Measurements from ENCODE around the gene EYS.
"Not testable (repeated sequence)": the region's sequence is repeated elsewhere in the genome, so short reads cannot be mapped to it uniquely, and the experiment has no call there.

The EYS gene

GRCh38 chr6:65098349-65098748 lies 608.7 kb downstream of the EYS start:
- DNase-seq (ENCODE audit: insufficient read length, low spot score) (no peak), FAIRE-seq (no peak)
- TF ChIP-seq POLR2A (IDR thresholded peaks at IDR 0.05; ENCODE audit: low read depth, low read length) = no peak

- no peak for FAIRE-seq
- no peak for TF ChIP-seq POLR2A (IDR thresholded peaks at IDR 0.05; ENCODE audit: low read depth, low read length)
- no peak for DNase-seq (ENCODE audit: insufficient read length, low spot score)
Observed at GRCh38 chr6:65091561-65091960, 615.5 kb downstream of the EYS start.

- FAIRE-seq = no peak
- DNase-seq (ENCODE audit: insufficient read length, low spot score) = no peak
- TF ChIP-seq POLR2A (IDR thresholded peaks at IDR 0.05; ENCODE audit: low read depth, low read length) = no peak
Observed at GRCh38 chr6:65088575-65088974, 618.5 kb downstream of the EYS start.

GRCh38 chr6:65081756-65082155 lies 625.3 kb downstream of the EYS start:
- no peak for DNase-seq (ENCODE audit: insufficient read length, low spot score)
- no peak for TF ChIP-seq POLR2A (IDR thresholded peaks at IDR 0.05; ENCODE audit: low read depth, low read length)
- FAIRE-seq = no peak

- no peak for FAIRE-seq
- DNase-seq (ENCODE audit: insufficient read length, low spot score) = no peak
- no peak for TF ChIP-seq POLR2A (IDR thresholded peaks at IDR 0.05; ENCODE audit: low read depth, low read length)
Observed at GRCh38 chr6:65075705-65076230, 631.3 kb downstream of the EYS start.

- FAIRE-seq = no peak
- DNase-seq (ENCODE audit: insufficient read length, low spot score) = no peak
- no peak for TF ChIP-seq POLR2A (IDR thresholded peaks at IDR 0.05; ENCODE audit: low read depth, low read length)
Observed at GRCh38 chr6:65072500-65072899, 634.5 kb downstream of the EYS start.

- no peak for TF ChIP-seq POLR2A (IDR thresholded peaks at IDR 0.05; ENCODE audit: low read depth, low read length)
- DNase-seq (ENCODE audit: insufficient read length, low spot score) = no peak
- FAIRE-seq = no peak
Observed at GRCh38 chr6:65071480-65071879, 635.5 kb downstream of the EYS start.

- TF ChIP-seq POLR2A (IDR thresholded peaks at IDR 0.05; ENCODE audit: low read depth, low read length) = no peak
- FAIRE-seq (no peak), DNase-seq (ENCODE audit: insufficient read length, low spot score) (no peak)
Observed at GRCh38 chr6:65064844-65065243, 642.2 kb downstream of the EYS start.

- TF ChIP-seq POLR2A (IDR thresholded peaks at IDR 0.05; ENCODE audit: low read depth, low read length) = no peak
Observed at GRCh38 chr6:65059568-65059967, 647.5 kb downstream of the EYS start.

GRCh38 chr6:65055545-65055944 lies 651.5 kb downstream of the EYS start:
- FAIRE-seq (no peak), DNase-seq (ENCODE audit: insufficient read length, low spot score) (no peak)
- TF ChIP-seq POLR2A (IDR thresholded peaks at IDR 0.05; ENCODE audit: low read depth, low read length) = no peak

More at GRCh38 chr6:65059568-65059967, 647.5 kb downstream of the EYS start:
- DNase-seq (ENCODE audit: insufficient read length, low spot score) = no peak
- no peak for FAIRE-seq

- DNase-seq (ENCODE audit: insufficient read length, low spot score) (no peak), FAIRE-seq (no peak)
- no peak for TF ChIP-seq POLR2A (IDR thresholded peaks at IDR 0.05; ENCODE audit: low read depth, low read length)
Observed at GRCh38 chr6:65052626-65053025, 654.4 kb downstream of the EYS start.

- no peak for FAIRE-seq
- DNase-seq (ENCODE audit: insufficient read length, low spot score) = no peak
- TF ChIP-seq POLR2A (IDR thresholded peaks at IDR 0.05; ENCODE audit: low read depth, low read length) = no peak
Observed at GRCh38 chr6:65045801-65046200, 661.2 kb downstream of the EYS start.

- TF ChIP-seq POLR2A (IDR thresholded peaks at IDR 0.05; ENCODE audit: low read depth, low read length) = no peak
- DNase-seq (ENCODE audit: insufficient read length, low spot score) = no peak
- FAIRE-seq = no peak
Observed at GRCh38 chr6:65014006-65014405, 693.0 kb downstream of the EYS start.

GRCh38 chr6:65006788-65007187 lies 700.2 kb downstream of the EYS start:
- FAIRE-seq = no peak
- TF ChIP-seq POLR2A (IDR thresholded peaks at IDR 0.05; ENCODE audit: low read depth, low read length) = no peak
- DNase-seq (ENCODE audit: insufficient read length, low spot score) = no peak

- FAIRE-seq (no peak), DNase-seq (ENCODE audit: insufficient read length, low spot score) (no peak)
- no peak for TF ChIP-seq POLR2A (IDR thresholded peaks at IDR 0.05; ENCODE audit: low read depth, low read length)
Observed at GRCh38 chr6:65004283-65004682, 702.7 kb downstream of the EYS start.

- DNase-seq (ENCODE audit: insufficient read length, low spot score); FAIRE-seq: not testable (repeated sequence)
Observed at GRCh38 chr6:65002882-65003281, 704.1 kb downstream of the EYS start.
